ENCODE results near the gene TGM1.

DNA sequence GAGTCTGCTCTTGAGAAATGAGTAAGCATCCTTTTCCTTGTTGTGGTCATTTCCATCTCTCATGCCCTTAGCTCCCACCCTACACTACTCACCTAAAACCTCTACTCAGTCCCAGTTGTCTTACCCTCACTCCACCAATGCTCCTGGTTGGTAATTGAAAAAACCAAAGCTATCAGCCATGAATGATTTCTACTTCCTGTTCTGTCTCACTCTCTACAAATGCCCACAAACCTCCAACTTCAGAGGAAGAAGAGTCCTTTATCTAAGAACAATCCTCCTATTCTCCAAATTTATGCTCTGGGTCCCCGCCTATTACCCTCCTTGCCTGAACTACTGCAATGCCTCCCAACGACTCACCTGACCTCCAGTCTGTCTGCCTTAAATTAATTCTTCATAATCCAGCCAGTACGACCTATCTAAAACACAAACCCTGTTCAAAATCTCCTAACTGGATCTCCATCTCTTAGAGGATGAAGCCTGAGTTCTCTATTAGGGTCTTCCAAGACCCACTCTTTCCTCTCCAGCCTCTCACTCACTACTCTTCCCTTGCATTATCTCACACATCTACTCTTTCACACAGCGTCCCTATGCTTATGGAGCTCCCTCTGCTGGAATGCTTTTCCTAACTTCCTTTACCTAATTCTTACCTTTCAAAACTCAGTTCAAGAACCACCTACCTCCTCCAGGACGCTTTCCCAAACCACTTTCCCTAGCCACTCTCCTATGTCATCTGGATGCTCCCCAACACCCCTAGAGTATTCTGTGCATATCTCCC is 34.4 kb upstream of the TGM1 start:
- TF ChIP-seq, protein P1, sequence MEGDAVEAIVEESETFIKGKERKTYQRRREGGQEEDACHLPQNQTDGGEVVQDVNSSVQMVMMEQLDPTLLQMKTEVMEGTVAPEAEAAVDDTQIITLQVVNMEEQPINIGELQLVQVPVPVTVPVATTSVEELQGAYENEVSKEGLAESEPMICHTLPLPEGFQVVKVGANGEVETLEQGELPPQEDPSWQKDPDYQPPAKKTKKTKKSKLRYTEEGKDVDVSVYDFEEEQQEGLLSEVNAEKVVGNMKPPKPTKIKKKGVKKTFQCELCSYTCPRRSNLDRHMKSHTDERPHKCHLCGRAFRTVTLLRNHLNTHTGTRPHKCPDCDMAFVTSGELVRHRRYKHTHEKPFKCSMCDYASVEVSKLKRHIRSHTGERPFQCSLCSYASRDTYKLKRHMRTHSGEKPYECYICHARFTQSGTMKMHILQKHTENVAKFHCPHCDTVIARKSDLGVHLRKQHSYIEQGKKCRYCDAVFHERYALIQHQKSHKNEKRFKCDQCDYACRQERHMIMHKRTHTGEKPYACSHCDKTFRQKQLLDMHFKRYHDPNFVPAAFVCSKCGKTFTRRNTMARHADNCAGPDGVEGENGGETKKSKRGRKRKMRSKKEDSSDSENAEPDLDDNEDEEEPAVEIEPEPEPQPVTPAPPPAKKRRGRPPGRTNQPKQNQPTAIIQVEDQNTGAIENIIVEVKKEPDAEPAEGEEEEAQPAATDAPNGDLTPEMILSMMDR (IDR thresholded peaks at IDR 0.05): peak in 3 of 6 experiments; percentile 41 to 45 (median 42)
- no peak for TF ChIP-seq POLR2A (IDR thresholded peaks at IDR 0.05)
- no peak for TF ChIP-seq POLR2AphosphoS5 (IDR thresholded peaks at IDR 0.05)
- TF ChIP-seq EP300 (IDR thresholded peaks at IDR 0.05): no peak
